GM10266 (cell line): ENCODE data around the gene SLC6A12.

ENCODE experiments used
- DNase-seq: peaks from one replicate; pipeline ENCODE4 v3.0.0; 2012; ENCODE audit errors: extremely low spot score
- CTCF ChIP-seq: IDR thresholded peaks from 2 replicates; pipeline ENCODE4 v1.5.1; 2012; ENCODE audit warnings: mild to moderate bottlenecking, low read depth; ENCODE audit not compliant: control insufficient read depth, insufficient read depth; ENCODE audit errors: missing control alignments

SLC6A12 gene

GRCh38 chr12:204261-204678 lies 9.7 kb downstream of the SLC6A12 start:
- DNase-seq: no peak
- no peak for TF ChIP-seq CTCF

GRCh38 chr12:203462-204260 lies 10.3 kb downstream of the SLC6A12 start:
- DNase-seq: no peak
- no peak for TF ChIP-seq CTCF

- no peak for TF ChIP-seq CTCF
- no peak for DNase-seq
Observed at GRCh38 chr12:203074-203461, 10.9 kb downstream of the SLC6A12 start.

GRCh38 chr12:202081-202731 lies 11.8 kb downstream of the SLC6A12 start:
- no peak for DNase-seq
- TF ChIP-seq CTCF: no peak

- DNase-seq: no peak
- TF ChIP-seq CTCF: no peak
Observed at GRCh38 chr12:201361-201760, 12.6 kb downstream of the SLC6A12 start.

GRCh38 chr12:198705-199104 lies 15.3 kb downstream of the SLC6A12 start:
- no peak for TF ChIP-seq CTCF
- no peak for DNase-seq
